ENCODE measurements around the gene GMDS. TPM values are rescaled to one million over a fixed set of nuclear protein-coding genes. Genes with fewer than 3 reads are reported as not detected.
A peak's percentile ranks its signal among the peaks of the same experiment; 100 is the strongest.

GMDS gene
- total and polyA plus RNA-seq, 2 donors (not counting 1 experiment from before 2014, with no cell fraction given), result 11.5 to 16.4 TPM

DNA sequence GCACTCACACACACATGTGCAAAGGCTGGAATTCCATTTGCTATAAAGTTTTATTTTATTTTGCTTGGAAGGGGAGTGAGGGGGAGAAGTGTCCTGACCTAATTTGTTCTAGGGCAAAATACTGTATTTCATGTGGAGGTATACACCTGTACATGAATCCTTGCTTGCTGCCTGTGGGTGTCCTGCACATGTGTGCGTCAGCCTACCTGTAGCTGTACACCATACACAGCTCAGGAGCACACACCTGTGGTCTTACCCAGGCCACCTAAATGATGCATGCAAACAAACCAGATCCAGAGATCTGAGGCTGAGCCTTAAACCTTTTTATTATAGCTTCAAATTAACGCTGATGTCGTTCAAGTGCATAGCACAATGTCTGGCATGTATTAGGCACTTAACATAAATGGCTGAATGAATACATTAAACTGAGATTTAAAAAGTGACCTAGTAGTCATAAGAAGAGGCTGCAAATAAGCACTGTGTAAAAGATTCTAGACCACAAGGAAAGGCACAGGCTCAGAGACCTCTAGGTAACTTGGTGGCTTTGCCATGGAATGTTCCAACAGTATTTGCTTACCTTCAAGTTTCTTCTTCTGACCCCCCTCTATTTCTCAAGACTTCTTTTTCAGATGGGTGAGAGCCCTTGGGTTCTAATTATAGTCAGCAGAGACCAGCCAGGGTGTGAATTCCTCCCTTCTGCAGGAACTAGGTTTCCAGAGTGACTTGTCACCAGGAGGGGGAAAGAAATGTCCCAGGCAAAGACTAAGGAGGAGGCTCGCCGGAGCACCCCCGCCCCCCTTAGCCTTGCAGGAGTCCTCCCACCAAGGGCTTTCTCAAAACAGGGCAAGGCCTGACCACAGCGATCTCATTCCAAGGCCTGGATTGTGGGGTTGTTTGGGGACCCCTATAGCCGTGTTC, 622.3 kb downstream of the GMDS start:
- Histone ChIP-seq H3K36me3 (replicated peaks in 1 of 2; ENCODE audit: control extremely low read depth in 1 of 2, control insufficient read depth in 1 of 2, extremely low read depth in 1 of 2, insufficient read depth in 2 of 2, low read length in 1 of 2) (no peaks in the 10 kb centered on the region), H4K20me1 (ENCODE audit: control insufficient read depth, insufficient read depth, low read length, poor library complexity, severe bottlenecking) (no peaks in the 10 kb centered on the region), H3K4me3 (ENCODE audit: control extremely low read depth in 1 of 5, extremely low read depth in 1 of 5, insufficient read depth in 1 of 5, low read depth in 2 of 5, low read length in 4 of 5) (no peak overlapping the region), H3K79me2 (ENCODE audit: control insufficient read depth, insufficient read depth, low read length) (no peaks in the 10 kb centered on the region), H2AFZ (ENCODE audit: insufficient read depth, low read depth, low read length, poor library complexity, severe bottlenecking) (no peak overlapping the region), H3K27ac (ENCODE audit: low read length in 2 of 2) (no peak overlapping the region), H3K9ac (ENCODE audit: low read length) (no peak overlapping the region), H3K4me2 (replicated peaks; ENCODE audit: low read depth, low read length, poor library complexity, severe bottlenecking) (no peak overlapping the region), H3K27me3 (replicated peaks in 1 of 4; ENCODE audit: control extremely low read depth in 1 of 4, control insufficient read depth in 3 of 4, insufficient read depth in 4 of 4, low read length in 3 of 4) (peaks cover 0 to 84% (median 63%) of the 10 kb centered on the region in 4 experiments), H3K9me3 (ENCODE audit: control extremely low read depth in 1 of 3, control insufficient read depth in 2 of 3, insufficient read depth in 1 of 3, low read length in 2 of 3) (peaks cover 0 to 36% (median 0%) of the 10 kb centered on the region in 3 donors), H3K4me1 (ENCODE audit: control insufficient read depth in 2 of 2, insufficient read depth in 2 of 2, low read length in 2 of 2) (peaks cover 37 to 40% of the 10 kb centered on the region in 2 donors)
- TF ChIP-seq, protein P1, sequence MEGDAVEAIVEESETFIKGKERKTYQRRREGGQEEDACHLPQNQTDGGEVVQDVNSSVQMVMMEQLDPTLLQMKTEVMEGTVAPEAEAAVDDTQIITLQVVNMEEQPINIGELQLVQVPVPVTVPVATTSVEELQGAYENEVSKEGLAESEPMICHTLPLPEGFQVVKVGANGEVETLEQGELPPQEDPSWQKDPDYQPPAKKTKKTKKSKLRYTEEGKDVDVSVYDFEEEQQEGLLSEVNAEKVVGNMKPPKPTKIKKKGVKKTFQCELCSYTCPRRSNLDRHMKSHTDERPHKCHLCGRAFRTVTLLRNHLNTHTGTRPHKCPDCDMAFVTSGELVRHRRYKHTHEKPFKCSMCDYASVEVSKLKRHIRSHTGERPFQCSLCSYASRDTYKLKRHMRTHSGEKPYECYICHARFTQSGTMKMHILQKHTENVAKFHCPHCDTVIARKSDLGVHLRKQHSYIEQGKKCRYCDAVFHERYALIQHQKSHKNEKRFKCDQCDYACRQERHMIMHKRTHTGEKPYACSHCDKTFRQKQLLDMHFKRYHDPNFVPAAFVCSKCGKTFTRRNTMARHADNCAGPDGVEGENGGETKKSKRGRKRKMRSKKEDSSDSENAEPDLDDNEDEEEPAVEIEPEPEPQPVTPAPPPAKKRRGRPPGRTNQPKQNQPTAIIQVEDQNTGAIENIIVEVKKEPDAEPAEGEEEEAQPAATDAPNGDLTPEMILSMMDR (IDR thresholded peaks at IDR 0.05), result no peak
- no peak for TF ChIP-seq EZH2 (IDR thresholded peaks at IDR 0.05; ENCODE audit: borderline replicate concordance, insufficient read depth, low read depth, low read length, poor library complexity, severe bottlenecking)
- CTCF ChIA-PET, result interaction anchor here (1.0 kb wide), 1 partner anchor 481 kb away, joined by 3 read pairs; no protein-coding TSS in a partner anchor
- 100% methylated on average over 1 of the region's 8 CpGs for WGBS (ENCODE audit: insufficient coverage)
- Mint-ChIP-seq H3K27ac (no peak overlapping the region), H3K27me3 (peaks cover 63% of the 10 kb centered on the region), H3K4me3 (peak overlapping the region; percentile 62), H3K4me1 (peaks cover 22% of the 10 kb centered on the region), H3K9me3 (ENCODE audit: insufficient read depth) (no peaks in the 10 kb centered on the region)
- POLR2A ChIA-PET, result no interaction called here
- no peak for ATAC-seq (ENCODE audit: low read depth)
- DNase-seq, result no peak
- intact Hi-C loops (cut with micrococcal nuclease), result loop anchor here (10.0 kb wide), 1 partner anchor 112 kb away; no protein-coding TSS in a partner anchor
